GM12801 (cell line): Measurements from ENCODE around the gene DIABLO.

ENCODE experiments used
- CTCF ChIP-seq: IDR thresholded peaks from one replicate; pipeline ENCODE4 v1.5.1; 2011; ENCODE audit warnings: control low read depth; ENCODE audit not compliant: insufficient read length; ENCODE audit errors: extremely low read depth

Gene DIABLO

DNA sequence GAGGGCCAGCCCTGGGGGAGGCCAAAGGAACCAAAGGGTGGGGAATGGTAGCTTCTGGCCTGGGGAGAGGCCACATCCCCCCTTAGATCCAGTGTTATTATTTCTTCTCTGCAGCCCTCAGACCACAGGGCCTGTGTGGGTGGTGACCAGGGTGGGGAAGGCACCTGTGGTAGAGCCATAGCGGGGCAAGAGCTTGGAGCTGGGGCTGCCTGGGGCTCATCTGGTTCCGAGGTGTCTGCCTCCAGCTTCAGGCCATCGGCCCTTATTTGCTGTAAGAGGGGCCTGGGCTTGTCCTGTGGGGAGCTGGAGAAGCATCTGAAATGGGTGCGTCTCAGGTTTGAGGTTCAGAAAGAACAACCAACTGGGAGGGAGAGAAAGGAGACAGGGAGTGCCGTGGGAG is 24.5 kb downstream of the DIABLO start:
- no peak for TF ChIP-seq CTCF

GRCh38 chr12:122200541-122201175 is 25.2 kb downstream of the DIABLO start:
- no peak for TF ChIP-seq CTCF

DNA sequence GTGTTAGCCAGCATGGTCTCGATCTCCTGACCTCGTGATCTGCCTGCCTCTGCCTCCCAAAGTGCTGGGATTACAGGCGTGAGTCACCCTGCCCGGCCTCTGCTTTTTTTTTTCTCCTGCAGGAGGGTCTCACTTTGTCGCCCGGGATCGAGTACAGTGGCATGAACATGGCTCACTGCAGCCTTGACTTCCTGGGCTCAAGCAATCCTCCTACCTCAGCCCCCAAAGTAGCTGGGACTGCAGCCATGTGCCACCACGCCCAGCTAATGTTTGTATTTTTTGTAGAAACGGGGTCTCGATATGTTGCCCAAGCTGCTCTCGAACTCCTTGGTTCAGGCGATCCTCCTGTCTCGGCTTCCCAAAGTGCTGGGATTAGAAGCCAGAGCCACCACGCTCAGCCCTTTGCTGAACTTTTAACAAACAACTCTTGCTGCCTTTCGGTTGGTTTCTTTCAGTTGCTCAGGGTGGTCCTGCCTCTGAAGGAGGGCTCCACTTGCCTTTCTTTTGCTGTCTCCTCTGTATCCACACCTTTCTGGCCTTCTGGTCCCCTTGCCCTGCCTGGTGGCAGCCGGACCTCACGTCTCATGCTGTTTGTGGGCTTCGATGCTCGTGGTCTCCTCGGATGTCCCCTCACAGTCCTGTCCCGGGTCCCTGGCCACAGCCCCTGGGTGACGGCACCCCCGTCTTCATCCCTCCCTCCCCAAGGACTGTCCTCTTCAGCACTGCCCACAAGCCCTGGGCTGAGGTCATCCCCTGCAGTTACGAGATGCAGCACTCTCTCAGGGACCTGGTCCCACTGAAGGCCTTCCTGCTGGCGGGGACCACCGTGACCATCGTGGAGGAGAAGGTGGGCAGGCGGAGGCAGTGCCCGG is 26.1 kb downstream of the DIABLO start:
- no peak for TF ChIP-seq CTCF

DNA sequence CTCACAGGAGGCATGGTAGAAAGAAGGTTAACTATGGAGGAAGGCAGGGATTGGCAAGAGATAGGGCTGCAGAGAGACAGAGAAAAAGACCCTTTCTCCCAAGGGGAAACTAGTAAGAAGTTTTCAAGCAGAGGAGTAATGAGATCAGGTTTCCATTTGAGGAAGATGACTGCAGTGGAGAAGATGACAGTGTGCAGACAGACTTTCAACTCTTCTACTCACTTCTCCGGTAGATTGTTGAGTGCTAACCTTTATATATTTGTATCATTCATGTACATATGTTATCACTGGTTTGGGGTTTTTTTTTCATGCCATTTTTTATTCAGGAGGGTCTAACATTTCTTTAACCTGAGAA is 28.3 kb downstream of the DIABLO start:
- TF ChIP-seq CTCF = no peak

- TF ChIP-seq CTCF = no peak
These were observed 30.4 kb downstream of the DIABLO start for GRCh38 chr12:122195405-122195804.

- TF ChIP-seq CTCF = no peak
These were observed 31.0 kb downstream of the DIABLO start for GRCh38 chr12:122194804-122195203.

DNA sequence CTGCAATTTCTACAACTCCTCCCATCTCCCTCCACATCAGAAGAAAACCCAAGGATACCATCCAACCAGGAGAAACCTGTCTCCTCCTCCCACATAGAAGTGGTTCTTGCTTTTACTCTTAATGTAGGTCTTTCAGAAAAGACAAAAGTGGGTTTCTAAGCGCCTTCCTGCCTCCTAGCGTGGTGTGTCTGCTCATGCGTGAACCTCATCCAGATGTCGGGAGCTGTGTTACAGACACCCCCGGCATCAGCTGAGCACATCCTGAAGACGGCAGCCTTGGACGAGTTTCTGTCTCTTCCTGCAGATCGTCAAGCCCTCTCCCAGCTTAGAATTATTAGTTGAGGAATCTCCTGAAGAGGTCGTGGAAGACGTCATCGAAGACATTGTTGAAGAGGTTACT is 33.4 kb downstream of the DIABLO start:
- no peak for TF ChIP-seq CTCF
